GM23248 (cell line): ENCODE results near the gene GIMD1. TPM values are rescaled to one million over a fixed set of nuclear protein-coding genes. Genes with fewer than 3 reads are reported as not detected.
"Not testable (repeated sequence)": the region's sequence is repeated elsewhere in the genome, so short reads cannot be mapped to it uniquely, and the experiment has no call there.

Experiments used
- DNase-seq: peaks from one replicate; pipeline ENCODE4 v3.0.0-alpha.2; 2015
- H2AFZ ChIP-seq: fragments of 200-600 bp; sonication (generic); 2 replicates; pipeline ENCODE4 v1.6.1; 2016; ENCODE audit warnings: antibody characterized with exemption
- H3F3A ChIP-seq: fragments of 200-600 bp; sonication (generic); 2 replicates; pipeline ENCODE4 v1.6.1; 2016; ENCODE audit warnings: mild to moderate bottlenecking, antibody characterized with exemption, mixed run types; ENCODE audit not compliant: insufficient read depth
- H3K27ac ChIP-seq: fragments of 200-600 bp; sonication (generic); 2 replicates; pipeline ENCODE4 v1.5.1; 2016; ENCODE audit warnings: mild to moderate bottlenecking
- H3K27me3 ChIP-seq: fragments of 200-600 bp; sonication (generic); replicated peaks from 2 replicates; pipeline ENCODE4 v1.6.1; 2016; ENCODE audit warnings: mild to moderate bottlenecking; ENCODE audit not compliant: insufficient read depth
- H3K36me3 ChIP-seq: fragments of 200-600 bp; sonication (generic); 2 replicates; pipeline ENCODE4 v1.6.1; 2016; ENCODE audit warnings: low read depth, mild to moderate bottlenecking
- H3K4me1 ChIP-seq: fragments of 200-600 bp; sonication (generic); 2 replicates; pipeline ENCODE4 v1.6.1; 2016; ENCODE audit warnings: mild to moderate bottlenecking; ENCODE audit not compliant: insufficient read depth
- H3K4me2 ChIP-seq: fragments of 200-600 bp; sonication (generic); one replicate; pipeline ENCODE4 v1.6.1; 2016; ENCODE audit warnings: mild to moderate bottlenecking; ENCODE audit not compliant: unreplicated experiment
- H3K4me3 ChIP-seq: fragments of 200-600 bp; sonication (generic); 2 replicates; pipeline ENCODE4 v1.5.1; 2016; ENCODE audit warnings: mild to moderate bottlenecking
- H3K79me2 ChIP-seq: fragments of 200-600 bp; sonication (generic); 2 replicates; pipeline ENCODE4 v1.6.1; 2016; ENCODE audit warnings: mild to moderate bottlenecking; ENCODE audit not compliant: insufficient read depth
- H3K9ac ChIP-seq: fragments of 200-600 bp; sonication (generic); 2 replicates; pipeline ENCODE4 v1.6.1; 2016; ENCODE audit warnings: mild to moderate bottlenecking
- H3K9me2 ChIP-seq: fragments of 200-600 bp; sonication (generic); 2 replicates; pipeline ENCODE4 v1.6.1; 2016; ENCODE audit warnings: mixed run types, mild to moderate bottlenecking, moderate library complexity; ENCODE audit not compliant: insufficient read depth
- H3K9me3 ChIP-seq: fragments of 200-600 bp; sonication (generic); one replicate; pipeline ENCODE4 v1.6.1; 2017; ENCODE audit warnings: low read depth
- H4K20me1 ChIP-seq: fragments of 200-600 bp; sonication (generic); 2 replicates; pipeline ENCODE4 v1.6.0; 2016; ENCODE audit not compliant: insufficient read depth
- EZH2 ChIP-seq: fragments of 200-600 bp; sonication (generic); IDR thresholded peaks from 2 replicates; pipeline ENCODE4 v1.6.1; 2018; ENCODE audit warnings: antibody characterized with exemption, mild to moderate bottlenecking; ENCODE audit not compliant: insufficient read depth, poor library complexity, severe bottlenecking
- EZH2phosphoT487 ChIP-seq: fragments of 200-600 bp; sonication (generic); IDR thresholded peaks from 2 replicates; pipeline ENCODE4 v1.6.1; 2018; ENCODE audit warnings: antibody characterized with exemption, moderate library complexity, mild to moderate bottlenecking, low read depth; ENCODE audit not compliant: insufficient read depth
- WGBS, 2 experiments: methylation state at CpG; one replicate each; pipeline ENCODE4 v1.1.6; 2015 to 2017; ENCODE audit warnings: low lambda C conversion rate in 2 of 2, low coverage in 1 of 2; ENCODE audit errors: missing lambda C conversion rate in 2 of 2; 5-methylcytosine and 5-hydroxymethylcytosine counted together
- in situ Hi-C: fragments of 300-500 bp; cut with MboI; formaldehyde crosslinking; loops from 2 replicates; pipeline ENCODE4 v1.15.0; 2020
- polyA plus RNA-seq: library from polyadenylated mRNA; unstranded; fragments of >200 nt; fragmentation: Nextera tagmentation; extraction: Ambion mirVana; gene quantifications from 2 replicates; pipeline ENCODE4 v1.2.1, GENCODE V29; 2016
- total RNA-seq: library from RNA; depleted of rRNA; stranded (reverse); fragments of >200 nt; shearing (Covaris generic); gene quantifications from 2 replicates; pipeline ENCODE4 v1.2.3, GENCODE V29; 2014; rRNA removed

GIMD1 gene
- total RNA-seq: not detected in 2 replicates
- 0.32 TPM in 1 of 2 replicates, not detected in the other for polyA plus RNA-seq

GRCh38 chr4:106368678-106369077, at the start of gene GIMD1:
TSS of gene GIMD1 (minus strand) at chr4:106368778. CDS start at chr4:106367435, 1,343 bp downstream.
- Histone ChIP-seq H3K4me3 (peak within 1 kb of the TSS; percentile 38; the same call in 1 of the 2 replicates), H3K27ac (no peak within 1 kb of the TSS; the same call in 1 of the 2 replicates), H4K20me1 (no peaks in the 10 kb centered on the region), H3K27me3 (no peaks in the 10 kb centered on the region), H3K9me2 (no peaks in the 10 kb centered on the region), H3K79me2 (no peaks in the 10 kb centered on the region), H3K9ac (peak within 1 kb of the TSS; percentile 27), H3K9me3 (no peaks in the 10 kb centered on the region), H3F3A (peaks cover 26% of the 10 kb centered on the region), H3K4me2 (peak within 1 kb of the TSS; percentile 68), H3K4me1 (peaks cover 50% of the 10 kb centered on the region), H2AFZ (peak within 1 kb of the TSS; percentile 75), H3K36me3 (no peaks in the 10 kb centered on the region)
- no peak for TF ChIP-seq EZH2
- no peak for TF ChIP-seq EZH2phosphoT487
- in situ Hi-C loops: no loop called here
- WGBS, 2 experiments: 95 to 96% methylated on average over 5 of the region's 5 CpGs
- DNase-seq: no peak

- TF ChIP-seq EZH2phosphoT487 (no peak), EZH2 (no peak)
- Histone ChIP-seq H3K9me2 (no peaks in the 10 kb centered on the region), H3K4me2 (peak overlapping the region; percentile 3), H3K79me2 (no peaks in the 10 kb centered on the region), H4K20me1 (no peaks in the 10 kb centered on the region), H3K27me3 (no peaks in the 10 kb centered on the region), H3K4me3 (no peak overlapping the region), H3K9me3 (no peaks in the 10 kb centered on the region), H3F3A (no peaks in the 10 kb centered on the region; the same call in 1 of the 2 replicates), H3K27ac (no peak overlapping the region), H3K4me1 (peaks cover 15% of the 10 kb centered on the region), H3K9ac (no peak overlapping the region), H3K36me3 (no peaks in the 10 kb centered on the region), H2AFZ (0 out of 2 replicates have a peak overlapping the region, but pooled peaks have one; percentile 2)
- in situ Hi-C loops: no loop called here
- DNase-seq: peak; percentile 30
Observed at GRCh38 chr4:106414366-106414765, 45.8 kb upstream of the GIMD1 start.

- peaks cover 15% of the 10 kb centered on the region for H3K4me1 ChIP-seq
- H3K4me3 ChIP-seq: no peak overlapping the region
- H4K20me1 ChIP-seq: no peaks in the 10 kb centered on the region
- no peak overlapping the region for H3K9ac ChIP-seq
- TF ChIP-seq EZH2phosphoT487 (no peak), EZH2 (no peak)
- no peak overlapping the region for H3K4me2 ChIP-seq
- 89 to 92% methylated on average over 15 of the region's 15 CpGs for WGBS, 2 experiments
- H3K79me2 ChIP-seq: no peaks in the 10 kb centered on the region
- no peak overlapping the region for H3K27ac ChIP-seq
- no peaks in the 10 kb centered on the region for H3K9me2 ChIP-seq
- H3K36me3 ChIP-seq: no peaks in the 10 kb centered on the region
- H3F3A ChIP-seq: no peaks in the 10 kb centered on the region; the same call in 1 of the 2 replicates
- in situ Hi-C loops: no loop called here
- H2AFZ ChIP-seq: no peak overlapping the region
- DNase-seq: no peak
- H3K9me3 ChIP-seq: no peaks in the 10 kb centered on the region
- no peaks in the 10 kb centered on the region for H3K27me3 ChIP-seq
Observed at GRCh38 chr4:106409901-106410889, 41.6 kb upstream of the GIMD1 start.

- H3K27me3 ChIP-seq, H3K9ac ChIP-seq, DNase-seq, H2AFZ ChIP-seq, H3K27ac ChIP-seq, in situ Hi-C loops, H3K9me3 ChIP-seq, H3K36me3 ChIP-seq, H3K4me2 ChIP-seq, H4K20me1 ChIP-seq, H3K4me3 ChIP-seq, H3K4me1 ChIP-seq, H3F3A ChIP-seq, H3K79me2 ChIP-seq, H3K9me2 ChIP-seq: not testable (repeated sequence)
- 34 to 44% methylated on average over 3 of the region's 3 CpGs for WGBS, 2 experiments
Observed at GRCh38 chr4:106408004-106408403, 39.4 kb upstream of the GIMD1 start.
